PFSK-1 (cell line): ENCODE data around the gene RAPGEF2.

Experiments used
- FOXP2 ChIP-seq: optimal IDR thresholded peaks from 2 replicates; pipeline ENCODE3; 2011; ENCODE audit warnings: borderline replicate concordance, control low read depth, inconsistent platforms; ENCODE audit not compliant: insufficient read depth; ENCODE audit errors: extremely low read length, extremely low read depth
- POLR2AphosphoS5 ChIP-seq: IDR thresholded peaks from 2 replicates; pipeline ENCODE4 v1.6.1; 2012; ENCODE audit warnings: low read depth, mild to moderate bottlenecking, control low read depth, low read length, moderate library complexity
- SIN3A ChIP-seq: IDR thresholded peaks from 2 replicates; pipeline ENCODE4 v1.6.1; 2012; ENCODE audit warnings: mild to moderate bottlenecking, low read length, moderate library complexity, borderline replicate concordance; ENCODE audit not compliant: insufficient read depth
- TAF1 ChIP-seq: IDR thresholded peaks from 2 replicates; pipeline ENCODE4 v1.6.1; 2012; ENCODE audit warnings: low read length, control low read depth, borderline replicate concordance; ENCODE audit not compliant: insufficient read depth

GRCh38 chr4:159248384-159249178 lies 145.7 kb downstream of the RAPGEF2 start:
- TF ChIP-seq POLR2AphosphoS5 (no peak), TAF1 (no peak), FOXP2 (no peak), SIN3A (no peak)
